ENCODE results near the gene LGALS9.
"Not testable (repeated sequence)": the region's sequence is repeated elsewhere in the genome, so short reads cannot be mapped to it uniquely, and the experiment has no call there.

The LGALS9 gene

GRCh38 chr17:27629260-27629659 is 1.7 kb upstream of the LGALS9 start:
- DNase-seq (ENCODE audit: low read depth) = not testable (repeated sequence)

GRCh38 chr17:27631411-27631760 is 398 bp downstream of the LGALS9 start:
- no peak for DNase-seq (ENCODE audit: low read depth)

GRCh38 chr17:27631897-27632725 is 1.1 kb downstream of the LGALS9 start:
- no peak for DNase-seq (ENCODE audit: low read depth)

- peak; percentile 72 for DNase-seq (ENCODE audit: low read depth)
Observed at GRCh38 chr17:27632766-27633165, 1.8 kb downstream of the LGALS9 start.

- no peak for DNase-seq (ENCODE audit: low read depth)
Observed at GRCh38 chr17:27633312-27634025, 2.5 kb downstream of the LGALS9 start.

- no peak for DNase-seq (ENCODE audit: low read depth)
Observed at GRCh38 chr17:27634026-27634335, 3.0 kb downstream of the LGALS9 start.

GRCh38 chr17:27634776-27635175 is 3.8 kb downstream of the LGALS9 start:
- DNase-seq (ENCODE audit: low read depth) = no peak

- DNase-seq (ENCODE audit: low read depth) = no peak
Observed at GRCh38 chr17:27635275-27635823, 4.4 kb downstream of the LGALS9 start.

- DNase-seq (ENCODE audit: low read depth) = not testable (repeated sequence)
Observed at GRCh38 chr17:27636005-27636520, 5.1 kb downstream of the LGALS9 start.

GRCh38 chr17:27637818-27638217 is 6.8 kb downstream of the LGALS9 start:
- DNase-seq (ENCODE audit: low read depth) = not testable (repeated sequence)

- DNase-seq (ENCODE audit: low read depth) = not testable (repeated sequence)
Observed at GRCh38 chr17:27638415-27638914, 7.5 kb downstream of the LGALS9 start.

GRCh38 chr17:27640790-27641189 is 9.8 kb downstream of the LGALS9 start:
- no peak for DNase-seq (ENCODE audit: low read depth)

- no peak for DNase-seq (ENCODE audit: low read depth)
Observed at GRCh38 chr17:27644586-27644985, 13.6 kb downstream of the LGALS9 start.

GRCh38 chr17:27645621-27646020 is 14.6 kb downstream of the LGALS9 start:
- DNase-seq (ENCODE audit: low read depth) = not testable (repeated sequence)

GRCh38 chr17:27646232-27646631 is 15.2 kb downstream of the LGALS9 start:
- DNase-seq (ENCODE audit: low read depth) = no peak

- no peak for DNase-seq (ENCODE audit: low read depth)
Observed at GRCh38 chr17:27647765-27648164, 16.8 kb downstream of the LGALS9 start.

GRCh38 chr17:27649111-27649571 is 18.2 kb downstream of the LGALS9 start:
- DNase-seq (ENCODE audit: low read depth) = not testable (repeated sequence)

- no peak for DNase-seq (ENCODE audit: low read depth)
Observed at GRCh38 chr17:27649929-27650328, 18.9 kb downstream of the LGALS9 start.

GRCh38 chr17:27650836-27651235 is 19.8 kb downstream of the LGALS9 start:
- no peak for DNase-seq (ENCODE audit: low read depth)

GRCh38 chr17:27651411-27652345 is 20.7 kb downstream of the LGALS9 start:
- no peak for DNase-seq (ENCODE audit: low read depth)

GRCh38 chr17:27653449-27653971 is 22.5 kb downstream of the LGALS9 start:
- DNase-seq (ENCODE audit: low read depth) = not testable (repeated sequence)
